HCT116 (cell line): ENCODE data around the gene LMBR1. TPM values are rescaled to one million over a fixed set of nuclear protein-coding genes. Genes with fewer than 3 reads are reported as not detected.

Experiments
- ATAC-seq: fragments of 200-7000 bp; cut with Tn5 transposase; 2 replicates; pipeline ENCODE4 v1.9.1; 2020; ENCODE audit warnings: mild to moderate bottlenecking, moderate library complexity
- BruUV-seq: library from RNA; stranded (reverse); fragments of 400-500 nt; replicated peaks from 2 replicates; lab custom pipeline; 2021; lab: Mats Ljungman, UMichigan
- CTCF ChIA-PET: fragments of 300-600 bp; sonication (Branson Sonifier 250); formaldehyde crosslinking; loops from one replicate; lab custom pipeline; 2021; ENCODE audit warnings: antibody characterized with exemption; lab: Charles Lee
- POLR2A ChIA-PET: fragments of 300-600, 350-600 bp; sonication (Branson Sonifier 250); formaldehyde crosslinking; loops from one replicate; lab custom pipeline; 2021; ENCODE audit warnings: antibody characterized with exemption; lab: Charles Lee
- RAD21 ChIA-PET, 2 experiments: fragments of 300-600 bp; sonication (Branson Sonifier 250); formaldehyde crosslinking; loops; one replicate each; lab custom pipeline; 2023; ENCODE audit warnings: low total read pairs in 2 of 2; ENCODE audit not compliant: uncharacterized antibody in 2 of 2, unreplicated experiment in 2 of 2, low non-redundant PET in 1 of 2; lab: Charles Lee
- DNase-seq: peaks from one replicate; pipeline ENCODE4 v3.0.0-alpha.2; 2010; ENCODE audit warnings: low read depth, low spot score
- H2AFZ ChIP-seq: fragments of 200-600 bp; shearing (Covaris generic), sonication (generic); 2 replicates; pipeline ENCODE4 v1.6.1; 2017; ENCODE audit warnings: low read depth, mixed run types, mixed read lengths, antibody characterized with exemption, low read length; ENCODE audit not compliant: poor library complexity, severe bottlenecking
- H3K27ac ChIP-seq: 2 replicates; pipeline ENCODE4 v1.5.1; 2012; ENCODE audit warnings: low read depth, low read length
- H3K27me3 ChIP-seq: fragments of 200-600 bp; sonication (generic); 2 replicates; pipeline ENCODE4 v1.6.1; 2016; ENCODE audit warnings: mixed run types, low read length, mixed read lengths; ENCODE audit not compliant: insufficient read depth
- H3K36me3 ChIP-seq, 2 experiments: fragments of 200-500 bp in 1 of 2; fragments of 200-600 bp in 1 of 2; sonication (Bioruptor generic) in 1 of 2; sonication (generic) in 1 of 2; 2 replicates each; pipeline versions ENCODE4 v1.5.1 to v1.6.1; 2014 to 2016; ENCODE audit warnings: low read length in 2 of 2, inconsistent platforms in 1 of 2, mixed read lengths in 1 of 2, mixed run types in 1 of 2; ENCODE audit not compliant: insufficient read depth in 2 of 2, control insufficient read depth in 1 of 2
- H3K4me1 ChIP-seq, 2 experiments: fragments of 200-600 bp in 1 of 2; sonication (generic) in 1 of 2; 2 replicates each; pipeline versions ENCODE4 v1.5.1 to v1.6.1; 2012 to 2017; ENCODE audit warnings: low read length in 2 of 2, inconsistent platforms in 1 of 2, mild to moderate bottlenecking in 1 of 2, mixed read lengths in 1 of 2, mixed run types in 1 of 2, moderate library complexity in 1 of 2; ENCODE audit not compliant: insufficient read depth in 2 of 2, control insufficient read depth in 1 of 2
- H3K4me2 ChIP-seq: fragments of 200-600 bp; sonication (generic); 2 replicates; pipeline ENCODE4 v1.6.1; 2017; ENCODE audit warnings: mixed run types, low read length, mixed read lengths
- H3K4me3 ChIP-seq, 2 experiments: fragments of 200-600 bp in 1 of 2; sonication (generic) in 1 of 2; replicated peaks in 1 of 2; 2 replicates each; pipeline ENCODE4 v1.5.1; 2011 to 2016; ENCODE audit warnings: low read length in 2 of 2, control low read depth in 1 of 2, low read depth in 1 of 2, mild to moderate bottlenecking in 1 of 2, mixed read lengths in 1 of 2, mixed run types in 1 of 2
- H3K79me2 ChIP-seq: fragments of 200-600 bp; sonication (generic); 2 replicates; pipeline ENCODE4 v1.6.1; 2017; ENCODE audit warnings: mild to moderate bottlenecking, mixed run types, low read length, moderate library complexity, mixed read lengths; ENCODE audit not compliant: insufficient read depth
- H3K9ac ChIP-seq: fragments of 200-600 bp; sonication (generic); 2 replicates; pipeline ENCODE4 v1.6.1; 2016; ENCODE audit warnings: low read length, mixed read lengths
- H3K9me2 ChIP-seq: fragments of 200-600 bp; sonication (generic), shearing (Covaris generic); 2 replicates; pipeline ENCODE4 v1.6.1; 2017; ENCODE audit warnings: mixed run types, mild to moderate bottlenecking, moderate library complexity; ENCODE audit not compliant: insufficient read depth
- H3K9me3 ChIP-seq, 2 experiments: fragments of 200-500 bp in 1 of 2; fragments of 200-600 bp in 1 of 2; sonication (Bioruptor generic) in 1 of 2; sonication (generic) in 1 of 2; 2 replicates each; pipeline ENCODE4 v1.6.1; 2014 to 2017; ENCODE audit warnings: low read length in 2 of 2, mixed read lengths in 2 of 2, inconsistent platforms in 1 of 2, low read depth in 1 of 2, mild to moderate bottlenecking in 1 of 2, mixed run types in 1 of 2, moderate library complexity in 1 of 2; ENCODE audit not compliant: control insufficient read depth in 1 of 2, insufficient read depth in 1 of 2
- H4K20me1 ChIP-seq: fragments of 200-600 bp; sonication (generic), shearing (Covaris generic); 2 replicates; pipeline ENCODE4 v1.6.1; 2017; ENCODE audit warnings: mixed run types, mild to moderate bottlenecking, moderate library complexity; ENCODE audit not compliant: insufficient read depth
- CBX3 ChIP-seq: IDR thresholded peaks from 2 replicates; pipeline ENCODE4 v1.6.1; 2012; ENCODE audit warnings: low read depth
- CTCF ChIP-seq, 3 experiments: fragments of 200-600 bp in 1 of 3; sonication (generic) in 1 of 3; IDR thresholded peaks in 2 of 3; conservative IDR thresholded peaks in 1 of 3; 2 replicates each; pipeline ENCODE4 v1.5.1; 2012 to 2017; ENCODE audit warnings: low read depth in 2 of 3, low read length in 2 of 3, antibody characterized with exemption in 1 of 3, borderline replicate concordance in 1 of 3, control low read depth in 1 of 3, mild to moderate bottlenecking in 1 of 3, mixed read lengths in 1 of 3, mixed run types in 1 of 3, moderate library complexity in 1 of 3; ENCODE audit not compliant: insufficient read depth in 1 of 3
- EZH2 ChIP-seq: fragments of 200-600 bp; sonication (generic); IDR thresholded peaks from 2 replicates; pipeline ENCODE4 v1.6.1; 2017; ENCODE audit warnings: antibody characterized with exemption, mixed run types
- SIN3A ChIP-seq: IDR thresholded peaks from 2 replicates; pipeline ENCODE4 v1.6.1; 2012; ENCODE audit warnings: low read depth
- SP1 ChIP-seq: IDR thresholded peaks from 2 replicates; pipeline ENCODE4 v1.6.1; 2012; ENCODE audit warnings: low read depth
- ZBTB33 ChIP-seq: IDR thresholded peaks from 2 replicates; pipeline ENCODE4 v1.6.1; 2011; ENCODE audit warnings: mild to moderate bottlenecking, low read length, moderate library complexity; ENCODE audit not compliant: insufficient replicate concordance; ENCODE audit errors: extremely low read depth
- ZFX ChIP-seq: fragments of 450-650 bp; IDR thresholded peaks from 2 replicates; pipeline ENCODE4 v1.6.1; 2017
- ZNF274 ChIP-seq: fragments of 200-500 bp; sonication (Bioruptor generic); IDR thresholded peaks from 2 replicates; pipeline ENCODE4 v1.6.1; 2014; ENCODE audit warnings: mild to moderate bottlenecking, low read depth, low read length, inconsistent platforms
- intact Hi-C: fragments of 100-400 bp; cut with micrococcal nuclease; formaldehyde crosslinking; loops from 2 replicates; pipeline ENCODE4 v1.10.0; 2022
- total RNA-seq: library from RNA; stranded (reverse); gene quantifications from one replicate; pipeline ENCODE4 v1.2.1, GENCODE V29; 2021; ENCODE audit not compliant: unreplicated experiment
- TF ChIP-seq, protein P1 (sequence below): IDR thresholded peaks from 2 replicates; pipeline ENCODE4 v1.6.1; 2012; ENCODE audit warnings: low read depth

The LMBR1 gene
- total RNA-seq, 1 experiment from 2014 or later: 84.0 TPM

GRCh38 chr7:156833312-156833711 is 59.7 kb downstream of the LMBR1 start:
- no TSS peak for BruUV-seq
- POLR2A ChIA-PET: no interaction called here
- Histone ChIP-seq H4K20me1 (no peaks in the 10 kb centered on the region), H3K4me3 (no peak overlapping the region), H3K27me3 (no peaks in the 10 kb centered on the region), H3K9me3 (no peaks in the 10 kb centered on the region), H3K4me2 (no peak overlapping the region), H3K4me1 (no peaks in the 10 kb centered on the region), H3K36me3 (peaks cover 0 to 7% of the 10 kb centered on the region in 2 experiments; a peak in 1 of 4 replicates), H2AFZ (no peak overlapping the region), H3K27ac (no peak overlapping the region), H3K9me2 (no peaks in the 10 kb centered on the region), H3K9ac (no peak overlapping the region), H3K79me2 (peaks cover 21% of the 10 kb centered on the region)
- RAD21 ChIA-PET: no interaction called here
- TF ChIP-seq ZNF274: no peak
- no peak for TF ChIP-seq CBX3
- no peak for TF ChIP-seq ZBTB33
- TF ChIP-seq CTCF (IDR thresholded peaks at IDR 0.05 in 2 of 3, conservative IDR thresholded peaks at IDR 0.05 in 1 of 3; ENCODE audit: borderline replicate concordance in 1 of 3, insufficient read depth in 1 of 3, low read depth in 2 of 3, low read length in 2 of 3): no peak
- no peak for TF ChIP-seq EZH2
- TF ChIP-seq, protein P1, sequence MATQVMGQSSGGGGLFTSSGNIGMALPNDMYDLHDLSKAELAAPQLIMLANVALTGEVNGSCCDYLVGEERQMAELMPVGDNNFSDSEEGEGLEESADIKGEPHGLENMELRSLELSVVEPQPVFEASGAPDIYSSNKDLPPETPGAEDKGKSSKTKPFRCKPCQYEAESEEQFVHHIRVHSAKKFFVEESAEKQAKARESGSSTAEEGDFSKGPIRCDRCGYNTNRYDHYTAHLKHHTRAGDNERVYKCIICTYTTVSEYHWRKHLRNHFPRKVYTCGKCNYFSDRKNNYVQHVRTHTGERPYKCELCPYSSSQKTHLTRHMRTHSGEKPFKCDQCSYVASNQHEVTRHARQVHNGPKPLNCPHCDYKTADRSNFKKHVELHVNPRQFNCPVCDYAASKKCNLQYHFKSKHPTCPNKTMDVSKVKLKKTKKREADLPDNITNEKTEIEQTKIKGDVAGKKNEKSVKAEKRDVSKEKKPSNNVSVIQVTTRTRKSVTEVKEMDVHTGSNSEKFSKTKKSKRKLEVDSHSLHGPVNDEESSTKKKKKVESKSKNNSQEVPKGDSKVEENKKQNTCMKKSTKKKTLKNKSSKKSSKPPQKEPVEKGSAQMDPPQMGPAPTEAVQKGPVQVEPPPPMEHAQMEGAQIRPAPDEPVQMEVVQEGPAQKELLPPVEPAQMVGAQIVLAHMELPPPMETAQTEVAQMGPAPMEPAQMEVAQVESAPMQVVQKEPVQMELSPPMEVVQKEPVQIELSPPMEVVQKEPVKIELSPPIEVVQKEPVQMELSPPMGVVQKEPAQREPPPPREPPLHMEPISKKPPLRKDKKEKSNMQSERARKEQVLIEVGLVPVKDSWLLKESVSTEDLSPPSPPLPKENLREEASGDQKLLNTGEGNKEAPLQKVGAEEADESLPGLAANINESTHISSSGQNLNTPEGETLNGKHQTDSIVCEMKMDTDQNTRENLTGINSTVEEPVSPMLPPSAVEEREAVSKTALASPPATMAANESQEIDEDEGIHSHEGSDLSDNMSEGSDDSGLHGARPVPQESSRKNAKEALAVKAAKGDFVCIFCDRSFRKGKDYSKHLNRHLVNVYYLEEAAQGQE: no peak
- TF ChIP-seq ZFX: no peak
- TF ChIP-seq SP1: no peak
- no peak for TF ChIP-seq SIN3A
- ATAC-seq: no peak
- intact Hi-C loops: no loop called here
- no peak for DNase-seq
- CTCF ChIA-PET: interaction anchor here (0.5 kb wide), 1 partner anchor 1772 kb away, joined by 4 read pairs; no protein-coding TSS in a partner anchor
